DND-41 (cell line): Measurements from ENCODE around the gene NYNRIN.

Experiments
- ATAC-seq: fragments of 200-7000 bp; cut with Tn5 transposase; 3 replicates; pipeline ENCODE4 v1.9.1; 2021; ENCODE audit warnings: low read depth; ENCODE audit not compliant: insufficient read depth
- DNase-seq: peaks from one replicate; pipeline ENCODE4 v3.0.0-alpha.2; 2020
- H2AFZ ChIP-seq: 2 replicates; pipeline ENCODE4 v1.6.0; 2012; ENCODE audit warnings: low read depth, low read length
- H3K27ac ChIP-seq: 2 replicates; pipeline ENCODE4 v1.5.1; 2012; ENCODE audit warnings: low read length, inconsistent platforms
- H3K27me3 ChIP-seq: fragments of 200-600 bp; sonication (generic); 2 replicates; pipeline ENCODE4 v1.6.0; 2012; ENCODE audit warnings: low read length, mild to moderate bottlenecking, inconsistent platforms; ENCODE audit not compliant: insufficient read depth, poor library complexity
- H3K36me3 ChIP-seq: 2 replicates; pipeline ENCODE4 v1.5.1; 2012; ENCODE audit warnings: low read length, inconsistent platforms; ENCODE audit not compliant: insufficient read depth
- H3K4me1 ChIP-seq: 2 replicates; pipeline ENCODE4 v1.5.1; 2012; ENCODE audit warnings: mild to moderate bottlenecking, low read length; ENCODE audit not compliant: insufficient read depth
- H3K4me2 ChIP-seq: 2 replicates; pipeline ENCODE4 v1.6.0; 2012; ENCODE audit warnings: mild to moderate bottlenecking, moderate library complexity, low read length, inconsistent platforms; ENCODE audit not compliant: insufficient read depth
- H3K4me3 ChIP-seq, 2 experiments: fragments of 200-600 bp in 1 of 2; shearing (Covaris generic) in 1 of 2; 2 replicates each; pipeline ENCODE4 v1.5.1; 2012 to 2016; ENCODE audit warnings: inconsistent platforms in 2 of 2, low read length in 2 of 2, mild to moderate bottlenecking in 2 of 2, low read depth in 1 of 2, moderate library complexity in 1 of 2
- H3K79me2 ChIP-seq: 2 replicates; pipeline ENCODE4 v1.6.0; 2012; ENCODE audit warnings: low read length, inconsistent platforms; ENCODE audit not compliant: insufficient read depth
- H3K9ac ChIP-seq: 2 replicates; pipeline ENCODE4 v1.6.0; 2012; ENCODE audit warnings: low read depth, mild to moderate bottlenecking, inconsistent platforms, low read length, moderate library complexity
- H3K9me3 ChIP-seq: 2 replicates; pipeline ENCODE4 v1.5.1; 2012; ENCODE audit warnings: low read length, moderate library complexity, mild to moderate bottlenecking, inconsistent platforms; ENCODE audit not compliant: insufficient read depth, severe bottlenecking
- H4K20me1 ChIP-seq: 2 replicates; pipeline ENCODE4 v1.6.0; 2012; ENCODE audit warnings: low read length; ENCODE audit not compliant: insufficient read depth
- EZH2 ChIP-seq: IDR thresholded peaks from 3 replicates; pipeline ENCODE4 v1.6.1; 2012; ENCODE audit warnings: borderline replicate concordance, low read depth, mild to moderate bottlenecking, moderate library complexity, low read length, inconsistent platforms; ENCODE audit not compliant: severe bottlenecking
- TF ChIP-seq, protein P1 (sequence below): IDR thresholded peaks from 2 replicates; pipeline ENCODE4 v1.5.1; 2012; ENCODE audit warnings: borderline replicate concordance, low read length, moderate library complexity, mild to moderate bottlenecking; ENCODE audit not compliant: poor library complexity, severe bottlenecking; ENCODE audit errors: extremely low read depth

Gene NYNRIN

DNA sequence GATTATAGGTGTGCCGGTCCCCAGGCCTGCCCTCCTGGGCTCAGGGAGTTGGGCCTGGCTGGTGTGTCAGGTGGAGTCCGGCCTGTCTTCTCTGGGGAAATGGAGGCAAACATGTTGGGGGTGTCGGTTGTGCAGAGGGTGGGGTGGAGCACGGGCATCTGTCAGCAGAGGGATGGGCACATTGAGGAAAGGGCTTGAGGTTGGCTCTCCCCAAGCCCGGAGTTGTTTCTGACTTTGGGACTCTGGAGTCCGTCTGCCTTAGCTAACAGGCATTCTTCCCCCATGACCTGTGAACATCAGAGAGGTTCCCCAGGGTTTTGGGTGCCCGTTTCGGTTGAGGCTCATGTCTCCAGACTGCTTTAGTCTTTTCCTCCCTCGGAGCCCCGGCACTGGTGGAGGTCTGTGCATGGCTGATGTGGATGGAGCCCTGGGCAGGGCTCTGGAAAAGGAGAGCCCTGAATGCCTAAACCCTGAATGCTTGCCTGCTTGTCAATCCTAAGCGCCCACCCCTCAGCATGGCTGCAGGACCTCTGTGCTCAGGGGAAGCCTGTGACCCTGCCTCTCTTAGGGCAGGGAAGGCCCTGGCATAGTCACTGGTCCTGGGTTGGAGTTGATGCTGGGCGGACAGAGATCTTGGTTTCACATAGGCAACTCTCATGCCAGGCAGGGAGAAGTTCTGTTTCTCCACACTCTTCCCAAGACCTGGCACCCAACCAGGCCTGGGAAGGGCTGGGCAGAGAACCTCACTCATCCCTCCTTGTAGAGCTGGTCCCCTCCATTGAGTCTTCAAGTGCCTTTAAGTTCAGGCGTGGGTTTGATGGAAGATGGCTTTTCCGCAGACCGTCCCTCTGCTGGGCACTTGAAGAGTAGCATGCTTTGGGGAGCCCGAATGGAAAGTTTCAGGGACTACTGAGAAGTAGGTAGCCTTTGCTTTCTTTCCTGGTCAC lies 12.9 kb downstream of the NYNRIN start:
- no peaks in the 10 kb centered on the region for H3K36me3 ChIP-seq

DNA sequence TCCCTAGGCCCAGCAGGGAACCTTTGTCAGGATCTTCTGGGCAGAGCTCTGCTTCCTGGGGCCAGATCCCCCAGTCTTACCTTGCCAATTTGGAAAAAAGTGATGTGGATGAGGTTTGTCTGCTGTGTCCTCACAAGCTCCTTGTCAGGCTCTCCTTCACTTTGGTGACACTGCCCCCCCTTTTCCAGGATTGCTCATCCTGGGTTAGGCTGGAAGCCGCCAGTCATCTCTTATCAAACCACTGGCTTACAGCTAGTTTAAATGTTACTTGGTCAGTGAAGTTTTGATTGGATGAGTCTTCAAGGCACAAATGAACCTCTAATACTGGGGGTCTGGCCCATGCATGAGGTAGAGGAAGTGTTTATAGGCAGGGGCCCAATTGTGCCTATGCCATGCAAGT lies 15.3 kb downstream of the NYNRIN start:
- Histone ChIP-seq H3K36me3 (no peaks in the 10 kb centered on the region), H3K4me3 (no peak overlapping the region), H3K9me3 (no peaks in the 10 kb centered on the region), H3K4me1 (no peaks in the 10 kb centered on the region), H2AFZ (no peak overlapping the region), H3K9ac (no peak overlapping the region), H3K79me2 (no peaks in the 10 kb centered on the region), H3K4me2 (no peak overlapping the region), H3K27ac (no peak overlapping the region), H4K20me1 (no peaks in the 10 kb centered on the region), H3K27me3 (no peaks in the 10 kb centered on the region)
- ATAC-seq (no peak), DNase-seq (no peak)
- no peak for TF ChIP-seq EZH2
- TF ChIP-seq, protein P1, sequence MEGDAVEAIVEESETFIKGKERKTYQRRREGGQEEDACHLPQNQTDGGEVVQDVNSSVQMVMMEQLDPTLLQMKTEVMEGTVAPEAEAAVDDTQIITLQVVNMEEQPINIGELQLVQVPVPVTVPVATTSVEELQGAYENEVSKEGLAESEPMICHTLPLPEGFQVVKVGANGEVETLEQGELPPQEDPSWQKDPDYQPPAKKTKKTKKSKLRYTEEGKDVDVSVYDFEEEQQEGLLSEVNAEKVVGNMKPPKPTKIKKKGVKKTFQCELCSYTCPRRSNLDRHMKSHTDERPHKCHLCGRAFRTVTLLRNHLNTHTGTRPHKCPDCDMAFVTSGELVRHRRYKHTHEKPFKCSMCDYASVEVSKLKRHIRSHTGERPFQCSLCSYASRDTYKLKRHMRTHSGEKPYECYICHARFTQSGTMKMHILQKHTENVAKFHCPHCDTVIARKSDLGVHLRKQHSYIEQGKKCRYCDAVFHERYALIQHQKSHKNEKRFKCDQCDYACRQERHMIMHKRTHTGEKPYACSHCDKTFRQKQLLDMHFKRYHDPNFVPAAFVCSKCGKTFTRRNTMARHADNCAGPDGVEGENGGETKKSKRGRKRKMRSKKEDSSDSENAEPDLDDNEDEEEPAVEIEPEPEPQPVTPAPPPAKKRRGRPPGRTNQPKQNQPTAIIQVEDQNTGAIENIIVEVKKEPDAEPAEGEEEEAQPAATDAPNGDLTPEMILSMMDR = no peak

More for the DNA sequence above, 12.9 kb downstream of the NYNRIN start:
- no peaks in the 10 kb centered on the region for H3K9me3 ChIP-seq
- H3K9ac ChIP-seq = no peak overlapping the region
- H3K79me2 ChIP-seq = no peaks in the 10 kb centered on the region
- no peak overlapping the region for H3K27ac ChIP-seq
- DNase-seq (peak; percentile 38), ATAC-seq (peak; percentile 72)
- H3K4me2 ChIP-seq = no peak overlapping the region
- TF ChIP-seq, protein P1 = peak; percentile 67
- TF ChIP-seq EZH2 = no peak
- no peak overlapping the region; the same call in 1 of the 2 replicates for H2AFZ ChIP-seq
- H3K27me3 ChIP-seq = peaks cover 4% of the 10 kb centered on the region
- H4K20me1 ChIP-seq = no peaks in the 10 kb centered on the region
- H3K4me3 ChIP-seq = no peak overlapping the region
- H3K4me1 ChIP-seq = no peaks in the 10 kb centered on the region

DNA sequence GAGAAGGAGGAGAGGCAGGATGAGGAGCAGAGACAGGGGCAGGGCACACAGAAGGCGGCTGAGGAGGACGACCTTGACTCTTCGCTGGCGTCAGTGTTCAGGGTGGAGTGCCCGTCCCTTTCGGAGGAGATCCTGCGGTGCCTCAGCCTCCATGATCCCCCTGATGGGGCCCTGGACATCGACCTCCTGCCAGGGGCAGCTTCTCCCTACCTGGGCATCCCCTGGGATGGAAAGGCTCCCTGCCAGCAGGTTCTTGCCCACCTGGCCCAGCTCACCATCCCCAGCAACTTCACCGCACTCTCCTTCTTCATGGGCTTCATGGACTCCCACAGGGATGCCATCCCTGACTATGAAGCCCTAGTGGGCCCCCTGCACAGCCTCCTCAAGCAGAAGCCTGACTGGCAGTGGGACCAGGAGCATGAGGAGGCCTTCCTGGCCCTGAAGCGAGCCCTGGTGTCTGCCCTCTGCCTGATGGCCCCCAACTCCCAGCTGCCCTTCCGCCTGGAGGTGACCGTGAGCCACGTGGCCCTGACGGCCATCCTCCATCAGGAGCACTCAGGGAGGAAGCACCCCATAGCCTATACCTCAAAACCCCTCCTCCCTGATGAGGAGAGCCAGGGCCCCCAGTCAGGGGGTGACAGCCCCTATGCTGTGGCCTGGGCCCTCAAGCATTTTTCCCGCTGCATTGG lies 16.1 kb downstream of the NYNRIN start:
- Histone ChIP-seq H3K27ac (no peak overlapping the region), H3K4me2 (no peak overlapping the region), H3K4me1 (no peaks in the 10 kb centered on the region), H3K27me3 (no peaks in the 10 kb centered on the region), H4K20me1 (no peaks in the 10 kb centered on the region), H3K9me3 (no peaks in the 10 kb centered on the region), H3K9ac (no peak overlapping the region), H3K79me2 (no peaks in the 10 kb centered on the region), H3K4me3 (no peak overlapping the region), H2AFZ (no peak overlapping the region), H3K36me3 (no peaks in the 10 kb centered on the region)
- DNase-seq (no peak), ATAC-seq (no peak)
- TF ChIP-seq, protein P1 = no peak
- no peak for TF ChIP-seq EZH2
